ENCODE results near the gene TBX6. TPM values are rescaled to one million over a fixed set of nuclear protein-coding genes. Genes with fewer than 3 reads are reported as not detected.

Gene TBX6
- total RNA-seq, 1 experiment from 2014 or later: 3.6 TPM

DNA sequence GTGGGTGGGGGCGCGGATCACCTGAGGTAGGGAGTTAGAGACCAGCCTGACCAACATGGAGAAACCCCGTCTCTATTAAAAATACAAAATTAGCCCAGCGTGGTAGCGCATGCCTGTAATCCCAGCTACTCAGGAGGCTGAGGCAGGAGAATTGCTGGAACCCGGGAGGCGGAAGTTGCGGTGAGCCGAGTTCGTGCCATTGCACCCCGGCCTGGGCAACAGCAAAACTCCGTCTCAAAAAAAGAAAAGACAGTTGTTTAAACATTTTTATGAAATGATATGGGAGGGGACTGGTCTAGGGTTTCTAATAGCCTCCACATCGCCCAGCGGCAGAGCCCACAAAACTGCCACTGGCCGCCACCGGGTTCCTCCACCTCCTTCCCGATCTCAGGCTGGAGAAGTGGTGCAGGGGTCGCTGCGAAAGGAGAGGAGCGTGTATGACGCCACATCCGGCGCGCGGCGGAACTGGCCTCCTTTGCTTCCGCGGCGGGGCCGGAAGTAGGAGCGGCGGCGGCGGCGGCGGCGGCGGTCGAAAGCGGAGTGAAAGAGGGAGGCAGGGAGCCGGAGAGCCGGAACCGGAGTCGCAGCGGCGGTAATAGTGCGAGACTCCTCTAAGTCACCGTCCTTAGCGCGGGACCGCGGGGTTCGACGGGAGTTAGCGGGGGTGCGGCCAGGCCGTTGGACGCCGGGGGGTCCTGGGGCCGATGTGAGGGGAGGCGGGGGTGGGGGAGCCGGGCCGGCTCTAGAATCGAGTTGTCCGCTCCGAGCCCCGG, 16.0 kb downstream of the TBX6 start, which contains the start of gene PPP4C:
TSS of gene PPP4C (plus strand) at position 492 of the 773 bp plus-strand sequence. CDS start 384 bp downstream, outside the sequence.
- Mint-ChIP-seq H3K4me3 (ENCODE audit: low read depth, unreplicated experiment) (peak within 1 kb of the TSS; percentile 87), H3K9me3 (ENCODE audit: low read depth, unreplicated experiment) (no peaks in the 10 kb centered on the region), H3K36me3 (ENCODE audit: insufficient read depth, unreplicated experiment) (peaks cover 84% of the 10 kb centered on the region), H3K27me3 (ENCODE audit: unreplicated experiment) (no peaks in the 10 kb centered on the region), H3K27ac (ENCODE audit: unreplicated experiment) (peak within 1 kb of the TSS; percentile 88), H3K4me1 (ENCODE audit: low read depth, unreplicated experiment) (peaks cover 23% of the 10 kb centered on the region)
- DNase-seq: peak; percentile 95
- TSS peak; percentile 99 for BruUV-seq (replicated peaks)
- CTCF ChIA-PET: interaction anchor here (1.0 to 1.3 kb wide), 2 partner anchors 14 to 16 kb away, joined by 3 to 7 read pairs; partner anchors contain the start of gene TBX6
- intact Hi-C loops (cut with micrococcal nuclease; ENCODE audit: unreplicated experiment): no loop called here
- TF ChIP-seq, protein P1, sequence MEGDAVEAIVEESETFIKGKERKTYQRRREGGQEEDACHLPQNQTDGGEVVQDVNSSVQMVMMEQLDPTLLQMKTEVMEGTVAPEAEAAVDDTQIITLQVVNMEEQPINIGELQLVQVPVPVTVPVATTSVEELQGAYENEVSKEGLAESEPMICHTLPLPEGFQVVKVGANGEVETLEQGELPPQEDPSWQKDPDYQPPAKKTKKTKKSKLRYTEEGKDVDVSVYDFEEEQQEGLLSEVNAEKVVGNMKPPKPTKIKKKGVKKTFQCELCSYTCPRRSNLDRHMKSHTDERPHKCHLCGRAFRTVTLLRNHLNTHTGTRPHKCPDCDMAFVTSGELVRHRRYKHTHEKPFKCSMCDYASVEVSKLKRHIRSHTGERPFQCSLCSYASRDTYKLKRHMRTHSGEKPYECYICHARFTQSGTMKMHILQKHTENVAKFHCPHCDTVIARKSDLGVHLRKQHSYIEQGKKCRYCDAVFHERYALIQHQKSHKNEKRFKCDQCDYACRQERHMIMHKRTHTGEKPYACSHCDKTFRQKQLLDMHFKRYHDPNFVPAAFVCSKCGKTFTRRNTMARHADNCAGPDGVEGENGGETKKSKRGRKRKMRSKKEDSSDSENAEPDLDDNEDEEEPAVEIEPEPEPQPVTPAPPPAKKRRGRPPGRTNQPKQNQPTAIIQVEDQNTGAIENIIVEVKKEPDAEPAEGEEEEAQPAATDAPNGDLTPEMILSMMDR (IDR thresholded peaks at IDR 0.05; ENCODE audit: unreplicated experiment): no peak

DNA sequence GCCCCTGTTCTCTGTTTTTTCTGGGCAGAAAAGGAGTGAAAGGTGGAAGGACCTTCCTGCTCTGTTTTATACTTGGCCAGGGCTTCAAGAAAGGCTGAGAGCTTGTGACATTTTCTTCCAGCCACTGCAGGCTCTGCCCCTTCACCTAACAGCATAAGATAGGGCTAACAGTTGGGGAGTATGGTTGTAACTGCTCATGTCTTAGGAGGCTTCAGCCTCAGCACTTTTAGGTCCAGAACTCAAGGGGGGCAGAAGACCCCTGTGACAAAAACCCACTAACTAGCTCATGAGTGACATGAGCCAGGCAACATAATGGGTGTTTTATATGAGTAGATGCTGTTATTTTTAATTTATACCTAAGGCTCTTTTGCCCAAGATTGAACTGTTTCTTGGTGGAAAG, 21.2 kb downstream of the TBX6 start:
- no peaks in the 10 kb centered on the region for H3K27me3 Mint-ChIP-seq (ENCODE audit: unreplicated experiment)
- no TSS peak for BruUV-seq (replicated peaks)
- H3K27ac Mint-ChIP-seq (ENCODE audit: unreplicated experiment): no peak overlapping the region
- no peak overlapping the region for H3K4me3 Mint-ChIP-seq (ENCODE audit: low read depth, unreplicated experiment)
- TF ChIP-seq, protein P1 (IDR thresholded peaks at IDR 0.05; ENCODE audit: unreplicated experiment): no peak
- intact Hi-C loops (cut with micrococcal nuclease; ENCODE audit: unreplicated experiment): no loop called here
- no peaks in the 10 kb centered on the region for H3K9me3 Mint-ChIP-seq (ENCODE audit: low read depth, unreplicated experiment)
- peaks cover 26% of the 10 kb centered on the region for H3K4me1 Mint-ChIP-seq (ENCODE audit: low read depth, unreplicated experiment)
- DNase-seq: no peak
- H3K36me3 Mint-ChIP-seq (ENCODE audit: insufficient read depth, unreplicated experiment): peaks cover 97% of the 10 kb centered on the region
- CTCF ChIA-PET: no interaction called here

DNA sequence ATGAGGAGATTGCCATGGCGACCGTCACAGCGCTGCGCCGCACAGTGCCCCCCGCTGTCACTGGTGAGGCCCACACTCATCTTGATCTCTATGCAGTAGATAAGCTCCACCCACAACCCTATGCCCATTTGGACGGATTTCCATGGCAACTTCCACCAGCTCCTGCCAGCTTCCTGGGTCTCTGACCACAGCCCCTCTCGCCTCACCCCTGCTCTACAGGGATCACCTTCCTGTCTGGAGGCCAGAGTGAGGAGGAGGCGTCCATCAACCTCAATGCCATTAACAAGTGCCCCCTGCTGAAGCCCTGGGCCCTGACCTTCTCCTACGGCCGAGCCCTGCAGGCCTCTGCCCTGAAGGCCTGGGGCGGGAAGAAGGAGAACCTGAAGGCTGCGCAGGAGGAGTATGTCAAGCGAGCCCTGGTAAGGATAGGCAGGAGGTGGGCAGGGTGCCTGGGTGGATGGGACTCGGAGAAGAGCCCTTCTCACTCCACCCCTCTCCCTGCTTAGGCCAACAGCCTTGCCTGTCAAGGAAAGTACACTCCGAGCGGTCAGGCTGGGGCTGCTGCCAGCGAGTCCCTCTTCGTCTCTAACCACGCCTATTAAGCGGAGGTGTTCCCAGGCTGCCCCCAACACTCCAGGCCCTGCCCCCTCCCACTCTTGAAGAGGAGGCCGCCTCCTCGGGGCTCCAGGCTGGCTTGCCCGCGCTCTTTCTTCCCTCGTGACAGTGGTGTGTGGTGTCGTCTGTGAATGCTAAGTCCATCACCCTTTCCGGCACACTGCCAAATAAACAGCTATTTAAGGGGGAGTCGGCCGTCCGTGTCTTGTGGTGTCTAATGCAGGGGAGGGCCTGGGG, 21.9 kb downstream of the TBX6 start:
- H3K36me3 Mint-ChIP-seq (ENCODE audit: insufficient read depth, unreplicated experiment): peaks cover 97% of the 10 kb centered on the region
- no peak for DNase-seq
- intact Hi-C loops (cut with micrococcal nuclease; ENCODE audit: unreplicated experiment): no loop called here
- TF ChIP-seq, protein P1 (IDR thresholded peaks at IDR 0.05; ENCODE audit: unreplicated experiment): no peak
- no peaks in the 10 kb centered on the region for H3K9me3 Mint-ChIP-seq (ENCODE audit: low read depth, unreplicated experiment)
- peak overlapping the region; percentile 67 for H3K27ac Mint-ChIP-seq (ENCODE audit: unreplicated experiment)
- BruUV-seq (replicated peaks): no TSS peak
- peaks cover 26% of the 10 kb centered on the region for H3K4me1 Mint-ChIP-seq (ENCODE audit: low read depth, unreplicated experiment)
- CTCF ChIA-PET: no interaction called here
- no peak overlapping the region for H3K4me3 Mint-ChIP-seq (ENCODE audit: low read depth, unreplicated experiment)
- no peaks in the 10 kb centered on the region for H3K27me3 Mint-ChIP-seq (ENCODE audit: unreplicated experiment)

DNA sequence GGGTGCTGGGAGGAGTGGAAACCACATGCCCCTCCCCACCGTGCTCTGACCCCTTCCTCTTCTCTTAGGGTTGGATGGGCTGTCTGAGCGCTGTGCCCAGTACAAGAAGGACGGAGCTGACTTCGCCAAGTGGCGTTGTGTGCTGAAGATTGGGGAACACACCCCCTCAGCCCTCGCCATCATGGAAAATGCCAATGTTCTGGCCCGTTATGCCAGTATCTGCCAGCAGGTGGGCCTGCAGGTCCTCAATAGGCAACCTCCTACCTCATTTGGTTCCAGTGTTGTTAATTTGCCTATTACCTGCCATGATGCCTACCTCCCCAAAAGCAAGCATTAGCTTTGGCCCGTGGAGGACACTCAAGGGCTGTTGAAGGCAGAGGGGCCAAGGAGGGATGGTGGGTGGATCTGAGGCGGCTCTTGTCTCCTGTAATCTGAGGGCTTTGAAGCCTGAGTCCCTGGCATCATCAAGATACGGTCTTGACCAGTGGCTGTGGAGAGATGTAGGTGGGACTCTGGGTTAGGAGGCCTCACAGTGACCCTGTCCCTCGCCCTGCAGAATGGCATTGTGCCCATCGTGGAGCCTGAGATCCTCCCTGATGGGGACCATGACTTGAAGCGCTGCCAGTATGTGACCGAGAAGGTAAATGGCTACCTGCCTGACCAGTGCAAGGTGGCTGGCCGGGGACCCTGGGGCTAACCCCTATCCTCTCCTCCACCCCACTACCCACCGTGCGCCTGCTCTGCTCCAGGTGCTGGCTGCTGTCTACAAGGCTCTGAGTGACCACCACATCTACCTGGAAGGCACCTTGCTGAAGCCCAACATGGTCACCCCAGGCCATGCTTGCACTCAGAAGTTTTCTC, 22.7 kb downstream of the TBX6 start:
- H3K27ac Mint-ChIP-seq (ENCODE audit: unreplicated experiment): peak overlapping the region; percentile 67
- H3K4me3 Mint-ChIP-seq (ENCODE audit: low read depth, unreplicated experiment): peak overlapping the region; percentile 40
- CTCF ChIA-PET: interaction anchor here (1.1 kb wide), 1 partner anchor 11 kb away, joined by 4 read pairs; no protein-coding TSS in a partner anchor
- H3K9me3 Mint-ChIP-seq (ENCODE audit: low read depth, unreplicated experiment): no peaks in the 10 kb centered on the region
- DNase-seq: peak; percentile 70
- peaks cover 31% of the 10 kb centered on the region for H3K4me1 Mint-ChIP-seq (ENCODE audit: low read depth, unreplicated experiment)
- peaks cover 97% of the 10 kb centered on the region for H3K36me3 Mint-ChIP-seq (ENCODE audit: insufficient read depth, unreplicated experiment)
- intact Hi-C loops (cut with micrococcal nuclease; ENCODE audit: unreplicated experiment): no loop called here
- H3K27me3 Mint-ChIP-seq (ENCODE audit: unreplicated experiment): no peaks in the 10 kb centered on the region
- BruUV-seq (replicated peaks): no TSS peak
- TF ChIP-seq, protein P1 (IDR thresholded peaks at IDR 0.05; ENCODE audit: unreplicated experiment): peak; percentile 82
